T-helper 2 cell treated with Interferon-gamma antibody and Interleukin-4, amounts not matched to agents 5 μg/mL and 100 μg/mL, for 36 hours (primary cell): ENCODE results near the gene PHOX2B.

ENCODE experiments used
- DNase-seq: peaks from one replicate; pipeline ENCODE4 v3.0.0; 2021; ENCODE audit warnings: low spot score
- H3K27ac Mint-ChIP-seq: one replicate; pipeline ENCODE4 v1.8.0; 2021; ENCODE audit warnings: mild to moderate bottlenecking, mixed read lengths
- H3K27me3 Mint-ChIP-seq: one replicate; pipeline ENCODE4 v1.8.0; 2021; ENCODE audit warnings: low read depth, mixed read lengths
- H3K36me3 Mint-ChIP-seq: one replicate; pipeline ENCODE4 v1.8.0; 2021; ENCODE audit warnings: low read depth, mixed read lengths
- H3K4me1 Mint-ChIP-seq: one replicate; pipeline ENCODE4 v1.8.0; 2021; ENCODE audit warnings: low read depth, mixed read lengths
- H3K4me3 Mint-ChIP-seq: one replicate; pipeline ENCODE4 v1.8.0; 2022; ENCODE audit warnings: mild to moderate bottlenecking, moderate library complexity, mixed read lengths
- H3K9me3 Mint-ChIP-seq: one replicate; pipeline ENCODE4 v1.8.0; 2021; ENCODE audit warnings: mixed read lengths

The PHOX2B gene

DNA sequence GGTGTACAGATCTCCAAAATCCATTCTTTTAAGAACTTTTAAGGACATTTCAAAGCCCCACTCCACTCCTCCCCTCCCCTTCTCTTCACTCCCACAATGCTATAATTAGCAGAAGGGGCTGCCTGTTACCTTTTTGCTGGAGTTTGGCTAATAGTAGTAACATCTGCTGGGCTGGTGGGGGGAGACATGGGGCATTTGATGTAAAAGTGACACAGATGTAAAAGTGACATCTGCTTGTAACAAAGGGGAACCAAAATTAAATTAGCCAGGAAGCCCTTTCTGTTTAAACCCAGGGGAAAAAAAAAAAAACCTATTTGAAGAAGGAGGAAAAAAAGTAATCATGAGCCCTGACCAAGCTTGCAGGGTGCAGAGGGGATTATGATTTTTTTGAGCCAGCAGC is 5.4 kb upstream of the PHOX2B start:
- peaks cover 69% of the 10 kb centered on the region for H3K27me3 Mint-ChIP-seq
- H3K4me3 Mint-ChIP-seq: no peak overlapping the region

DNA sequence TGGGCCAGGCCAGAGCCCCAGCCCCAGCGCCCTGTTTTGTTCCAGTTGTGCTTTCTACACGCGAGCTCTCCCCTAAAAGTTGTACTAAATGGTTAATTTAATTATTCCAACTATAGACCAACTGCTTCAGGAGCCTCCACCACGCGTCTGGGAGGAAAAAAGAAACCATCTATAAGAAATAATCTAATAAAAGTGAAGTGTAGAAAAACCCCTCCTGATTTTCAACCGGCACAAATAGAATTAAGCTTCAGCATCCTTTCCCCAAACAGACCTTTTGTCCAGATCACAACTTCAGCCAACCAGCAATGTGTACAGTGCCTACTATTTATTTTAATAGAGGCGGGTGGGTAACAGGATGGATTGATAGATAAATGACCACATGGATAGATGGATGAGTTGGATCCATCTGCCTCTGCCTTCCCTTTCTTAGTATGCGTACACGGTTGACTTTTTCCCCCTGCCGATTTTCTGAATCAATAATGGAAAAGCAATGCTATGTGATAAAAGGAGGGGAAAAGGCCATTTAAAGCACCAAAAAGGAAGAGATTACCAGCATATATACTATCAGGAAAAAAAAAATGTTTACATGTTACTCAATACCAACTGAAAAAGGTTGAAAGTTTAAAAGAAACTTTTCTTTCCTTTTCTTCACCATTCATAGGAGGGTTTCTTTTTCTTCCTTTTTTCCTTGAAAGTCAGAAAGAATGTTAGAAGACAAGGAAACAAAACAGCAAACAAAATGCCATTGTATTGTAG is 3.7 kb upstream of the PHOX2B start:
- no peak for DNase-seq
- Mint-ChIP-seq H3K9me3 (peaks cover 4% of the 10 kb centered on the region), H3K27me3 (peaks cover 81% of the 10 kb centered on the region), H3K36me3 (no peaks in the 10 kb centered on the region), H3K4me3 (no peak overlapping the region), H3K27ac (no peak overlapping the region), H3K4me1 (peaks cover 1% of the 10 kb centered on the region)

More for the DNA sequence above, 5.4 kb upstream of the PHOX2B start:
- DNase-seq: no peak
- Mint-ChIP-seq H3K27ac (no peak overlapping the region), H3K36me3 (no peaks in the 10 kb centered on the region), H3K4me1 (peaks cover 5% of the 10 kb centered on the region), H3K9me3 (no peaks in the 10 kb centered on the region)

DNA sequence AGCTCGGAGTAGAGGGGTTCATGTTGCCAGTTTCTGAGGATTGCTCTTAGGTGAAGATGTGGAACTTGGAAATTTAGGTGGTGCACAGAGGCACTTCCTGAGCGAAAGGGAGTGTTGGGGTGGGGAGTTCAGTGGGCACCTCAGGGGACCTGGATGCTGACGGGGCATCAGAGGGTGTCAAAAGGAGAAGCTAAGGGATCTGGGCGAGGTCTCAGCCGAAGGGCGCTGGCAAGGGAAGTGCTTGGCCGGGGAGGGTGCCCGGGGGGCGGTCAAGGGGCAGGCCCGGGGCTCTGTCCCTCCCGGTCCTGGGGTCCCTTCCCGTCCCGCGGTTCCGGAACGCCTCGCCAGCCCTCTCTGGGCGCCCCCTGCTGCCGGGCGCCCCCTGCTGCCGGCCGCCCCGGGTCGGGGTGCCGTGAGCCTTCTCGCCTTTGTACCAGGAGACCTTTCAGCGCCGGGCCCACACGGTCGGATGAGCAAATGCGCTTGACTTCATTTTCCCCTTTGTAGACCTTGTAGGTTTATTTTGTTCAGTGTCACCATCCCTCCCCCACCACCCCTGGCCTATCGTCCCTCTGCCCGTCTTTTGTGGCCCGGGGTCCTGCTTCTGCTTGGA is 3.0 kb upstream of the PHOX2B start:
- no peak for DNase-seq
- no peaks in the 10 kb centered on the region for H3K36me3 Mint-ChIP-seq
- H3K9me3 Mint-ChIP-seq: peaks cover 4% of the 10 kb centered on the region
- H3K27me3 Mint-ChIP-seq: peaks cover 87% of the 10 kb centered on the region
- no peak overlapping the region for H3K4me3 Mint-ChIP-seq
- H3K27ac Mint-ChIP-seq: no peak overlapping the region
- peaks cover 1% of the 10 kb centered on the region for H3K4me1 Mint-ChIP-seq

DNA sequence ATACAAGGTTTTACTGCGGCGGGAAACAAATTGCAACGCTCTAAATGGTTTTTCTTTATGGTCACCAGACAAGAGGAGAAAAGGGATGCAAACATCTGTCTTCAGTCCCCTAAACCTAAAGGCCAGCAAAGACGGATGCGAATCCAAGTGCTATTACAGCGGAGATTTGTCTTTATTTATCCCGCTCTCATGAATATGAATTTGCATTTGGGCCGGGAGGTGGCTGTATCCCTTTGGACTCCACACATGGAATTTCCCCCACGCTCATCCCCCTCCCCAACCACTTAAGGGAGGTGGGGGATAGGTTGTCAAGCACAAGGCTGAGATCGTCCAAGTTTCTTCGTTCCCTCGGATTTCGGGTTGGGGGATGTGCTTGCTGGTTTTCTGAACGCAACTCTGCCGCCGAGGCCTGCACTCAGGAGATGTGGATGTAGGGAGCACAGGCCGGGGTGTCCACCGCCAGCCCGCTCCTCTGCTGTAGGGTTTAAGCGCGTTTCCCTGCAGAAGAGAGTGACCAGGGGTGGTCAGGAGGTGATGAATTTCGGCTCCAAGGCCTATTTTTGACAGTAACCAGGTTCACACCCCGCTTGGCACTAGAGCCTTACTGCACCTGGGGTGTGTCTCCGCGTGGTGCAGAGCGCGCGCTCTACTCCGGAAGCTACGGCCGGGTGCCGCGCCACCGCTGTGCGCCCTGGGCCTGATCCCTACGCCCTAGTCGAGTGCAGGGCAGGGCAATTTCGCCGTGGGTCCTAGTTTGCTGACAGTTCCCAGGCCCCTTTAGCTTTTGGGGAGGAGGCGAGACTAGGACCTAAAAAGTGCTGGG is 2.3 kb upstream of the PHOX2B start:
- H3K9me3 Mint-ChIP-seq: peaks cover 4% of the 10 kb centered on the region
- H3K27ac Mint-ChIP-seq: no peak overlapping the region
- no peak for DNase-seq
- H3K27me3 Mint-ChIP-seq: peaks cover 90% of the 10 kb centered on the region
- no peak overlapping the region for H3K4me3 Mint-ChIP-seq
- H3K4me1 Mint-ChIP-seq: peaks cover 1% of the 10 kb centered on the region
- H3K36me3 Mint-ChIP-seq: no peaks in the 10 kb centered on the region

DNA sequence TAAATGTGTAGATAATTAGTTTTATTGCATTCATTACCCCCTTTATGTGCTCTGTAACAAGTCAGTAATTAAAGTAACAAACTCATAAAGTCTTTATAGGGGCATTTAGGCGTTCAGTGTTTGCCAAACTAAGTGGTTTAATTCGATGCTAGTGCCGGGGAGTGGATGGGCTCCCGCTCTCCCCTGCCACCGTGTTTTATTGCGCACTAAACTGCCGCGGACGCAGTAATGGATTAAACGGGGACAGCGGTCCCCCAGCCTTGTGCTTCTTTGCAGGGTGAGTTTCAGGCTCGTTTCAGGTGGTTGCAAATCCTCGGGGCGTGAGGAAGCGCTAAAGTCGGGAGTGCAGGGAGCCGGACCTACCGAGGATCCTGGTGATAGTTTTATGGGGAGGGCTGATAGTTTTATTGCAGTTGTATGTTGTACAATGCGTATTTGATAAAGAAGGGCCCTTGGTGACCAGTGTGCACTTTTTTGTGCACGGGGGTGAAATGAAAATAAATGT is 1.6 kb upstream of the PHOX2B start:
- Mint-ChIP-seq H3K9me3 (peaks cover 4% of the 10 kb centered on the region), H3K4me1 (peaks cover 1% of the 10 kb centered on the region), H3K27ac (no peak overlapping the region), H3K27me3 (peaks cover 89% of the 10 kb centered on the region), H3K4me3 (no peak overlapping the region), H3K36me3 (no peaks in the 10 kb centered on the region)
- DNase-seq: no peak

DNA sequence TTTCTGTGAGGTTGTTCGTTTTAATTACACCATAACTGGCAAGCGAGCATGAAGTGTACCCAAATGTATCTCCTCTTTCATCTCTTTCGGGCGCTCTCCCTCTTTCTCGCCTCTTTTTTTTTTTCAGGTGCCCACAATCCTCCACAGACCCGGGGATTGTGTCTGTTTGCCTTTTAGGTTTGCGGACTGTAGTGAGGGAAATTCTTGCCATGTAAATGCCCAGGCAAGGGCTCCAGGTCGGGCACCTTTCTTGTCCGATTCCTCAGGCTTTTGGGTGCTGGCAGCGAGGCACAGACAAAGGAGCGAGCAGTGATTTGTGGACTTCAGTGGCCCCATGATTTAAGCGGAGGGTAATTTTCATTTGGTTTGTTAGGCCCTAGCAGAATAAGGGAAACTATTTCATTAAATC is 1.1 kb upstream of the PHOX2B start:
- H3K36me3 Mint-ChIP-seq: no peaks in the 10 kb centered on the region
- peaks cover 90% of the 10 kb centered on the region for H3K27me3 Mint-ChIP-seq
- no peak overlapping the region for H3K4me3 Mint-ChIP-seq
- no peak for DNase-seq
- H3K9me3 Mint-ChIP-seq: peaks cover 4% of the 10 kb centered on the region
- H3K27ac Mint-ChIP-seq: no peak overlapping the region
- peaks cover 1% of the 10 kb centered on the region for H3K4me1 Mint-ChIP-seq

DNA sequence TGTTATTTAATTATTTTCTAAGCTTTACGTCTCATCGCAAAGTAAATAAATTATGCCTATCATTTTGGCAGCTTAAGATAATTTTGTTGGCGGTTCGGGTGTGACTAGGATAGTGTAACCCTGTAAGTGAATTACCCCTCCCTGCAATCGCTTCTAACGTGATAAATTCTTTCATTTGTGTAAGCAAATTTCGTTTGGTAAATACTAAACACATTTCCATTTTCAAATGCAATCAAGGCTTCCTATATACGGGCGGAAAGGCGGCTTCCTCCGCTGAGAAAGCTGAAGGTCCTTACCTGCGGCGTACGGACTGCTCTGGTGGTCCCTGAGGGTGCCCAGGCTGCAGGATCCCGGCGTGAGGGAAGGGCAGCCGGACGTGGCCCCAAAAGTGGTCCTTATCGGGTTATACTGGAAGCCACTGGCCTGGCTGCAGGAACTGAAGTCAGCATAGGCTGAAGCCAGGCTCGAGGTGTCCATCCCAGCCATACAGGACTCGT is 403 bp downstream of the PHOX2B start:
- Mint-ChIP-seq H3K27me3 (peaks cover 85% of the 10 kb centered on the region), H3K36me3 (no peaks in the 10 kb centered on the region), H3K4me1 (peaks cover 1% of the 10 kb centered on the region), H3K4me3 (no peak overlapping the region), H3K27ac (no peak overlapping the region), H3K9me3 (peaks cover 4% of the 10 kb centered on the region)
- DNase-seq: no peak

DNA sequence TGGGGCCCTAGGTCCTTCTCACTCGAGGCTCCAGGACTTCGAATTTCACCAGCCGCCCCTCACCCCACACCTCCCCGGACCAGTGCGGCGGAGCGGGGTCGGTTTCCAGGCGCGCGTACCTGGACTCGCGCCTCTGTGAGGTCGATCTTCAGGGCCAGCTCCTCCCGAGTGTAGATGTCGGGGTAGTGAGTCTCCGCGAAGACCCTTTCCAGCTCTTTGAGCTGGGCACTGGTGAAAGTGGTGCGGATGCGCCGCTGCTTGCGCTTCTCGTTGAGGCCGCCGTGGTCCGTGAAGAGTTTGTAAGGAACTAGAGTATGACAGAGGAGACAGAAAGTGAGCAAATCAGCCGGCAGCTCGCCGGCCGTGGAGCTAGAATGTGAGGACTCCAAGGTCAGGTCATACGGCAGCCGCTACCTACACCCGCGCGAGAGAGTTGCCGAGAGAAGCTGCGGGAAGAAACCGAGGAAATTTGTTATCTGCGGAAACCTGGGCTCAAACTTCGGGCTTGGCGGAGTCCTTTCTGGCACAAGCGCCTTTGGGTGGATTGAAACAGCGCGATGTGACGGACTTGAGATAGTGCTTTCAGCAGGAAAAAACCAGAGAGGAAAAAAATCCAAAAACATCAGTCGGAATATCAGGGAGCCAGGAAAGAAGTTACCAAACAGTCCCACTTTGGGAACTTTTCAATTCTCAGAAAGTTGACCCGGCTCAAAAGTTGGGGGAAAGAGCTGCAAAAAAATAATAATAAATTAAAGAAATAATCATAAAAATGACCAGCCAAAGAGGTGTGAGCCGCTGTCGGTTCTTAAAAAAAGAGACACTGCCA is 1.1 kb downstream of the PHOX2B start:
- H3K27ac Mint-ChIP-seq: no peak overlapping the region
- H3K36me3 Mint-ChIP-seq: no peaks in the 10 kb centered on the region
- peaks cover 1% of the 10 kb centered on the region for H3K4me1 Mint-ChIP-seq
- peaks cover 83% of the 10 kb centered on the region for H3K27me3 Mint-ChIP-seq
- DNase-seq: no peak
- no peak overlapping the region for H3K4me3 Mint-ChIP-seq
- H3K9me3 Mint-ChIP-seq: peaks cover 4% of the 10 kb centered on the region

DNA sequence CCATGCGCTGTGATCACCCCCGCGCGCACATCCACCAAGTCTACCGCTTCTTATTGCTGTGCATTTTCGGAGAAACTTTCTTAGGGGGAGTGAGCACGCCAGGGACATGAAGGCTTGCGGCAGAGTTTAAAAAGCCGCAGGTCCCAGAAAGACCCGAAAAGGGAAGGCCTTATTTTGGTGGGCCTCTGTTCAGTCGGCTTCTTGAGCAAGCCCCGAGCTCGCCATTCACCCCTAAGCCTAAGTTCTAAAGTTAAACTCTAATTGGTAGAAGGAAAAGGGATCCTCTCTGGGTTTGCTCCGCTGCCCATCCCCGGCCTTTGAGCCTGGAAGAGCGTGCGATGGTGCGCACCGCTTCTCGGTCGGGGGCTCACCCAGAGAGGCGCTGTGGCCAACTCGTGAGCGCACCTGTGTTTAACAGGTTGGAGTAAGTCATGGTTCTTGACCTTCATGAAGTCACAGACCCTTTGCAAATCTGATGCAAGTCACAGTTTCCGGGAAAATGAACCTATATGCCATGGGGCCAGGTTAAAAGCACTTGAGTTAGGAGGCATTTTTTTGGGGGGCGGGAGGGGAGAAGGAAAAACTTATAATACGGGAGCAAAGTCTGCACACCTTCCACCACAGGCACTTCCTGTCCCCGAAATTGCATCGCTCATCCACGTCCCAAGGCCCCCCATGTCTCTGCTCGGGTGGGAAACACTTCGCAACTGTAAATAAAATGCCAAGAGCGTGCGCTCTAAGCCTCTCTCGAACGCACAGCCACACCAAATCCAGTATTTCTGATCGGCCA is 1.9 kb downstream of the PHOX2B start:
- no peaks in the 10 kb centered on the region for H3K36me3 Mint-ChIP-seq
- H3K4me1 Mint-ChIP-seq: peaks cover 1% of the 10 kb centered on the region
- DNase-seq: no peak
- no peak overlapping the region for H3K4me3 Mint-ChIP-seq
- H3K27ac Mint-ChIP-seq: peak overlapping the region; percentile 20
- peaks cover 4% of the 10 kb centered on the region for H3K9me3 Mint-ChIP-seq
- H3K27me3 Mint-ChIP-seq: peaks cover 75% of the 10 kb centered on the region

DNA sequence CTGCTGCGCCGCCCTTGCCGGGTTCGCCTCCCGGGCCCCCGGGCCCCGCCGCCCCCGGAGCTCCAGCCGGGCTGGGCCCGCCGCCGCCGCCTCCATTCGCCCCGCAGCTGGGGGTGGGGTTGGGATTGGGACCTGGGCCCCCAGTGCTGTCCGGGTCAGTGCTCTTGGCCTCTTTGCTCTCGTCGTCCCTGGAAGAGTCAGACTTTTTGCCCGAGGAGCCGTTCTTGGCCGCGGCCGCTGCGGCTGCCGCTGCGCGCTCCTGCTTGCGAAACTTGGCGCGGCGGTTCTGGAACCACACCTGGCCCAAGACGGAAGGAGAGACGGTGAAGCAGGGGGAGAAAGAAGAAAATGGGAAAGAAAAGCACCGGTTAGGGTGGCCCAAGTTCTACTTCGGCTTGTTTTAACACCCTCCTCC is 2.5 kb downstream of the PHOX2B start:
- no peak for DNase-seq
- peaks cover 71% of the 10 kb centered on the region for H3K27me3 Mint-ChIP-seq
- H3K4me1 Mint-ChIP-seq: peaks cover 1% of the 10 kb centered on the region
- no peak overlapping the region for H3K27ac Mint-ChIP-seq
- H3K36me3 Mint-ChIP-seq: no peaks in the 10 kb centered on the region
- peaks cover 4% of the 10 kb centered on the region for H3K9me3 Mint-ChIP-seq
- no peak overlapping the region for H3K4me3 Mint-ChIP-seq

DNA sequence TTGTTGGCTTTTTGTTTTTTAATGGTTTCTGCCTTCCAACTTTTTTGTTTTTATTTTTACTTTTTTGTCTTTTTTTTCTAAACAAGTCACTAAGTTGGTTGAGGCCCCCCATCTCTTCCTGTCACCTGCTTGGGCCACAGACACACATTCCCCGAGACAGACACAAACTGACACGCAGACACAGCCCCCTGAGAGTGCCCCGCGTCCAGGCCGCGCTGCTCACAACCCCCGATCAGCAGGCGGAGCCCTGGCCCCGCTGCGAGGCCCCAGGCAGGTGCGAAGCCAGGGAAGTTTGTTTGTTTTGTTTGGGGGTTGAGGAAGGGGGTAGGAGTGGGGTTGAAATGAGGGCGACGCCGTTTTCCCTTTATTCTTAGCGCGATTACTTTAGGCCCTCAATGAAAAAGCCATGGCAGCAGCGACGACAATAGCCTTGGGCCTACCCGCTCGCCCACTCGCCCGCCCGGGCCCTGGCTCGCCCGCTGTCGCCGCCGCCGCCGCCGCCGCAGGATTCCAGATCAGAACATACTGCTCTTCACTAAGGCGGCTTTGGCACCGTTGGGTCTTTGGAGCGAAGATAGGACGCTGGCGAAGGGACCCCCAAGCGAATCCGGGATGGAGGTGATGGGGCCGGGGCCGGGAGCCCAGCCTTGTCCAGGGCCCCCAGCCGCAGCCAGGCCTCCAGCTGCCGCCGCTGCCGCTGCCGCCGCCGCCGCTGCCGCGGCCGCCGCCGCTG is 3.1 kb downstream of the PHOX2B start:
- Mint-ChIP-seq H3K4me1 (no peaks in the 10 kb centered on the region), H3K36me3 (no peaks in the 10 kb centered on the region), H3K9me3 (peaks cover 4% of the 10 kb centered on the region), H3K4me3 (no peak overlapping the region), H3K27ac (no peak overlapping the region), H3K27me3 (peaks cover 65% of the 10 kb centered on the region)
- no peak for DNase-seq

DNA sequence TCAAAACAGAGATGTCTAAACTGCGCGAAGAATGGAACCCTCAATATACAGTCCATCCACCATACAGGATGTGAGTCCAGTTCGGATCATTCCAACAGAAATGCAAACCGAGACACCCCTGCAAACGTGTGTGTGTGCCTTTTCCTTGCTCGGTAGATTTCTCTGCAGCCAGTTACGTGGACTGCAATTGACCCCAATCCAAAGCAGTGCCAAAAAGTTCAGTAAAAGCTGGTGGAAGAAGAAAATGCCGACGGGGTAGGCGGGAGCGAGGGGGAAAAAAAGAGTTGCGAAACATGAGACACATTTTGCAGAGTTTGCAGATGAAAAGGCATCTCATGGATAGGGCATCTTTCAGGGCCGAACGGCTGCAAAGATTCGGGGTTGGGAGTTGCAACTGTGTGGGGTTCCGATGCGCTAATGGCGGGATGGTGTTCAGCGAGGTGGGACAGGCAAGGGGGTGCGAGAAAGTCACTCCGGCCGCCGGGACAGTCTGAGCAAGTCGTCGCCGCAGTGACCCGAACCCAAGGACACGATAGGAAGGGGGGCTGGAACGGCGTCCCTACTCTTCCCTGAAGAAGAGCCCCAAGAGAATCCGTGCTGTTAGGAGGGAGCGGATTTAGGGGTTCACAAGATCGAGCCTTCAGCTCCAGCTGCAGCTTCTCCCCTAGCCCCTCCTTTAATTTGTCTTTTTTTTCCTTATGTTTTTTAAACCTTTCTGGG is 3.8 kb downstream of the PHOX2B start:
- H3K4me3 Mint-ChIP-seq: no peak overlapping the region
- H3K9me3 Mint-ChIP-seq: peaks cover 4% of the 10 kb centered on the region
- DNase-seq: no peak
- peaks cover 58% of the 10 kb centered on the region for H3K27me3 Mint-ChIP-seq
- no peaks in the 10 kb centered on the region for H3K4me1 Mint-ChIP-seq
- no peak overlapping the region for H3K27ac Mint-ChIP-seq
- H3K36me3 Mint-ChIP-seq: no peaks in the 10 kb centered on the region
